Islet of Langerhans (tissue), 1 donor: ENCODE measurements around the gene FRMPD3.

Experiments used
- FAIRE-seq: peaks from one replicate; lab custom pipeline; 2011; peaks lifted over from hg19 to GRCh38; lab: Jason Lieb, UNC

Gene FRMPD3

GRCh38 chrX:107482046-107482445 lies 32.6 kb downstream of the FRMPD3 start:
- no peak for FAIRE-seq

- FAIRE-seq, result no peak
These were observed 34.7 kb downstream of the FRMPD3 start for GRCh38 chrX:107484002-107484726.

DNA sequence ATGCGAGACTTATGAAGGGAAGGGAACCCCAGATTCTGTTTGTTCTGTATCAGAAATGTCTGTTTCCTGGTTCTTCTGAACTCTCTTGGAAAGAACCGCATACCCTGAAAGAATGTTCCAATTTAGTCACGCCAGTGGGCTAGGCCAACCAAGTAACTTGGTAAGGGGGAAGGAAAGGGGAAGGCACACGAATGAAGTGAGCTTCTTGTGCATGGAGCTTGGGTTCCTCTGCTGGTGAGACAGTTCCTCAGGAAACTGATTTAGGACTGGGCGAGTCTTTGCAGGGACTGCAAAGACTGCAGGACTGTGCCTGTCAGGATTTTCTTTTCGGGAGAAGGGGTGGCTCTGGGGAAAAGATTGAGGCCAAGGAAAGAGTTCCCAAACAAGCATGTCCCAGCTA lies 35.6 kb downstream of the FRMPD3 start:
- no peak for FAIRE-seq

- FAIRE-seq, result no peak
These were observed 43.7 kb downstream of the FRMPD3 start for GRCh38 chrX:107493141-107493540.

DNA sequence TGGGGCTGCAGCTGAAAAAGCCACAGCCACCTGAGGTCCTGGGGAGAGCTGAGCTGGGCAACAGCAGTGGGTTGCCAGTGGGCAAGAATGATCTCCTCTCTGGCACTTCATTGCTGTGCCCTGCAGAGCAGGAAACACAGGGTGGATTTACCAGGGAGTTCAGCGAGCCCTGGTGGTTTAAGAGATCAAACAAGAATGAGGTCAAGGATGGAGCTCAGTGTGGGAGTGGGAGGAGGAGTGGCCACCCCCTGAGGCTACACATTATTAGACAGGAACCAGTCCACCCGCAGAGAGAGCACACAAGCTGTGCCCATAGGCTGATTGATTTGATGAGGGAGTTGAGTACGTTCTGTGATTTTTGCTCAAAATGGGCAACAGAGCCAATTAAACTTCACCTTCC lies 47.3 kb downstream of the FRMPD3 start:
- FAIRE-seq, result no peak
